Panc1 (cell line): ENCODE measurements around the gene SERPINB2. TPM values are rescaled to one million over a fixed set of nuclear protein-coding genes. Genes with fewer than 3 reads are reported as not detected.

Source experiments
- ATAC-seq: fragments of 200-7000 bp; cut with Tn5 transposase; 2 replicates; pipeline ENCODE4 v1.9.1; 2020; ENCODE audit warnings: mild to moderate bottlenecking, moderate library complexity
- BruUV-seq: library from RNA; stranded (reverse); fragments of 400-500 nt; replicated peaks from 2 replicates; lab custom pipeline; 2021; lab: Mats Ljungman, UMichigan
- CTCF ChIA-PET: fragments of 300-600 bp; sonication (Branson Sonifier 250); formaldehyde crosslinking; loops from one replicate; lab custom pipeline; 2022; ENCODE audit warnings: antibody characterized with exemption; lab: Charles Lee
- POLR2A ChIA-PET: fragments of 300-600 bp; sonication (Branson Sonifier 250); formaldehyde crosslinking; loops from one replicate; lab custom pipeline; 2022; ENCODE audit warnings: antibody characterized with exemption; lab: Charles Lee
- DNase-seq: peaks from one replicate; pipeline ENCODE4 v3.0.0-alpha.2; 2010; ENCODE audit warnings: low read depth, low spot score
- H3K27ac ChIP-seq: 2 replicates; pipeline ENCODE4 v1.5.1; 2011; ENCODE audit warnings: mild to moderate bottlenecking, low read length, inconsistent platforms
- H3K27me3 ChIP-seq: fragments of 200-500 bp; sonication (Bioruptor generic); 2 replicates; pipeline ENCODE4 v1.6.0; 2014; ENCODE audit warnings: low read length, inconsistent platforms; ENCODE audit not compliant: control insufficient read depth, insufficient read depth
- H3K36me3 ChIP-seq: fragments of 200-500 bp; sonication (Bioruptor generic); 2 replicates; pipeline ENCODE4 v1.5.1; 2014; ENCODE audit warnings: inconsistent platforms, mild to moderate bottlenecking, low read length, moderate library complexity; ENCODE audit not compliant: control insufficient read depth, insufficient read depth
- H3K4me1 ChIP-seq: 2 replicates; pipeline ENCODE4 v1.5.1; 2011; ENCODE audit warnings: inconsistent platforms, mild to moderate bottlenecking, low read length, moderate library complexity; ENCODE audit not compliant: control insufficient read depth, insufficient read depth
- H3K4me3 ChIP-seq, 2 experiments: 2 replicates each; pipeline ENCODE4 v1.5.1; 2011 to 2012; ENCODE audit warnings: low read depth in 2 of 2, low read length in 2 of 2, mild to moderate bottlenecking in 2 of 2, inconsistent platforms in 1 of 2, moderate library complexity in 1 of 2
- H3K9me3 ChIP-seq: fragments of 200-500 bp; sonication (Bioruptor generic); 2 replicates; pipeline ENCODE4 v1.5.1; 2014; ENCODE audit warnings: low read depth, mild to moderate bottlenecking, inconsistent platforms, low read length, moderate library complexity; ENCODE audit not compliant: control insufficient read depth, insufficient read depth
- CTCF ChIP-seq: fragments of 450-650 bp; IDR thresholded peaks from 2 replicates; pipeline ENCODE4 v1.5.1; 2017; ENCODE audit warnings: mild to moderate bottlenecking
- POLR2AphosphoS5 ChIP-seq: IDR thresholded peaks from 2 replicates; pipeline ENCODE4 v1.6.1; 2012; ENCODE audit warnings: mild to moderate bottlenecking, low read depth, low read length, moderate library complexity
- REST ChIP-seq, 2 experiments: IDR thresholded peaks; 2 replicates each; pipeline ENCODE4 v1.6.1; 2011 to 2012; ENCODE audit warnings: low read depth in 2 of 2, control low read depth in 1 of 2, low read length in 1 of 2, mild to moderate bottlenecking in 1 of 2, moderate library complexity in 1 of 2; ENCODE audit not compliant: insufficient read depth in 1 of 2
- SIN3A ChIP-seq: IDR thresholded peaks from 2 replicates; pipeline ENCODE4 v1.6.1; 2012; ENCODE audit warnings: low read depth, mild to moderate bottlenecking, low read length, moderate library complexity, borderline replicate concordance; ENCODE audit not compliant: insufficient read depth
- TCF7L2 ChIP-seq: IDR thresholded peaks from 2 replicates; pipeline ENCODE4 v1.6.1; 2011; ENCODE audit warnings: mild to moderate bottlenecking, low read depth, low read length, inconsistent platforms
- in situ Hi-C: cut with HindIII; loops from 2 replicates; pipeline ENCODE4 v1.10.0; 2016; ENCODE audit warnings: low sequenced_read_pairs, low pct_unique_long_range_greater_than_20kb
- intact Hi-C: fragments of 100-400 bp; cut with micrococcal nuclease; formaldehyde crosslinking; loops from one replicate; pipeline ENCODE4 v1.10.0; 2022; ENCODE audit not compliant: unreplicated experiment
- total RNA-seq: library from RNA; stranded (reverse); gene quantifications from one replicate; pipeline ENCODE4 v1.2.1, GENCODE V29; 2021; ENCODE audit not compliant: unreplicated experiment

Gene SERPINB2
- total RNA-seq, 1 experiment from 2014 or later = not detected

- H3K9me3 ChIP-seq = no peaks in the 10 kb centered on the region
- intact Hi-C loops = no loop called here
- DNase-seq = no peak
- no peaks in the 10 kb centered on the region for H3K27me3 ChIP-seq
- H3K36me3 ChIP-seq = no peaks in the 10 kb centered on the region
- H3K4me3 ChIP-seq = no peak overlapping the region
- no peak for ATAC-seq
- TF ChIP-seq TCF7L2 (no peak), SIN3A (no peak), POLR2AphosphoS5 (no peak), CTCF (no peak), REST (IDR thresholded peaks at IDR 0.05; ENCODE audit: insufficient read depth in 1 of 2, low read depth in 2 of 2, low read length in 1 of 2) (no peak)
- ChIA-PET POLR2A (no interaction called here), CTCF (no interaction called here)
- in situ Hi-C loops = no loop called here
- no TSS peak for BruUV-seq
- H3K27ac ChIP-seq = no peak overlapping the region
- no peaks in the 10 kb centered on the region for H3K4me1 ChIP-seq
These were observed 1.1 kb downstream of the SERPINB2 start for GRCh38 chr18:63888470-63889190.

- no peak for ATAC-seq
- H3K4me1 ChIP-seq = no peaks in the 10 kb centered on the region
- ChIA-PET POLR2A (no interaction called here), CTCF (no interaction called here)
- H3K9me3 ChIP-seq = no peaks in the 10 kb centered on the region
- in situ Hi-C loops (no loop called here), intact Hi-C loops (loop anchor here (5.0 kb wide), 2 partner anchors 88 to 103 kb away; no protein-coding TSS in a partner anchor)
- no peak overlapping the region for H3K27ac ChIP-seq
- H3K4me3 ChIP-seq = no peak overlapping the region
- no peaks in the 10 kb centered on the region for H3K36me3 ChIP-seq
- TF ChIP-seq SIN3A (no peak), CTCF (no peak), TCF7L2 (no peak)
- H3K27me3 ChIP-seq = no peaks in the 10 kb centered on the region
- BruUV-seq = no TSS peak
- DNase-seq = no peak
These were observed 2.1 kb downstream of the SERPINB2 start for GRCh38 chr18:63889626-63890025.
